PC-3 (cell line): ENCODE data around the gene UBE2D2.

ENCODE experiments used
- CTCF ChIP-seq: fragments of 300-600 bp; sonication (generic); conservative IDR thresholded peaks from 2 replicates; pipeline ENCODE4 v1.5.1; 2017; ENCODE audit warnings: antibody characterized with exemption, low read depth, mild to moderate bottlenecking, low read length
- EZH2 ChIP-seq: fragments of 300-600 bp; sonication (generic); IDR thresholded peaks from one replicate; pipeline ENCODE4 v1.6.1; 2017; ENCODE audit warnings: antibody characterized with exemption, mild to moderate bottlenecking, low read length; ENCODE audit not compliant: unreplicated experiment
- EZH2phosphoT487 ChIP-seq: fragments of 300-600 bp; sonication (generic); IDR thresholded peaks from 2 replicates; pipeline ENCODE4 v1.6.1; 2018; ENCODE audit warnings: mild to moderate bottlenecking, antibody characterized with exemption, low read length, borderline replicate concordance

DNA sequence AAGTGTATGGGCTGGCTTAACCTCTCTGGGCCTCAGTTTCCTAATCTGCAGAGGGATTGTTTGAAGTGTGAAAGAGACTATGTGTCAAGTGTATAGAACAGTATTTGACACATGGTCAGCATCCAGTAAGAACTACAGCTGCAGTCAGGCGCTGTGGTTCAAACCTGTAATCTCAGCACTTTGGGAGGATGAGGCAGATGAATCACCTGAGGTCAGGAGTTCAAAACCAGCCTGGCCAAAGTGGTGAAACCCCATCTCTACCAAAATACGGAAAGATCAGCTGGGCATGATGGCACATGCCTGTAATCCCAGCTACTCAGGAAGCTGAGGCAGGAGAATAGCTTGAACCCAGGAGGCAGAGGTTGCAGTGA, 46.7 kb upstream of the UBE2D2 start:
- TF ChIP-seq EZH2 (no peak), CTCF (no peak), EZH2phosphoT487 (no peak)
